ENCODE data around the gene SNRPB2.

The SNRPB2 gene

GRCh38 chr20:16714751-16715150, 15.1 kb upstream of the SNRPB2 start:
- DNase-seq (ENCODE audit: low spot score), result no peak
- Histone ChIP-seq H3K9me3 (ENCODE audit: severe bottlenecking) (no peaks in the 10 kb centered on the region), H3K27me3 (ENCODE audit: insufficient read depth, poor library complexity, severe bottlenecking) (peaks cover 21% of the 10 kb centered on the region), H3K4me3 (ENCODE audit: severe bottlenecking) (no peak overlapping the region), H3K27ac (ENCODE audit: poor library complexity, severe bottlenecking) (no peak overlapping the region), H3K36me3 (ENCODE audit: low read depth) (no peaks in the 10 kb centered on the region), H3K4me1 (ENCODE audit: insufficient read depth, poor library complexity, severe bottlenecking) (no peaks in the 10 kb centered on the region)
- ATAC-seq (ENCODE audit: low read depth), result no peak
- no peak for TF ChIP-seq CTCF (IDR thresholded peaks at IDR 0.05; ENCODE audit: poor library complexity, severe bottlenecking)

GRCh38 chr20:16719421-16719820, 10.4 kb upstream of the SNRPB2 start:
- H3K27ac ChIP-seq (ENCODE audit: poor library complexity, severe bottlenecking), result no peak overlapping the region
- DNase-seq (ENCODE audit: low spot score) (no peak), ATAC-seq (ENCODE audit: low read depth) (no peak)
- H3K36me3 ChIP-seq (ENCODE audit: low read depth), result no peaks in the 10 kb centered on the region
- no peaks in the 10 kb centered on the region for H3K9me3 ChIP-seq (ENCODE audit: severe bottlenecking)
- no peak overlapping the region for H3K4me3 ChIP-seq (ENCODE audit: severe bottlenecking)
- H3K4me1 ChIP-seq (ENCODE audit: insufficient read depth, poor library complexity, severe bottlenecking), result no peaks in the 10 kb centered on the region
- no peak for TF ChIP-seq CTCF (IDR thresholded peaks at IDR 0.05; ENCODE audit: poor library complexity, severe bottlenecking)
- peaks cover 16% of the 10 kb centered on the region for H3K27me3 ChIP-seq (ENCODE audit: insufficient read depth, poor library complexity, severe bottlenecking)

DNA sequence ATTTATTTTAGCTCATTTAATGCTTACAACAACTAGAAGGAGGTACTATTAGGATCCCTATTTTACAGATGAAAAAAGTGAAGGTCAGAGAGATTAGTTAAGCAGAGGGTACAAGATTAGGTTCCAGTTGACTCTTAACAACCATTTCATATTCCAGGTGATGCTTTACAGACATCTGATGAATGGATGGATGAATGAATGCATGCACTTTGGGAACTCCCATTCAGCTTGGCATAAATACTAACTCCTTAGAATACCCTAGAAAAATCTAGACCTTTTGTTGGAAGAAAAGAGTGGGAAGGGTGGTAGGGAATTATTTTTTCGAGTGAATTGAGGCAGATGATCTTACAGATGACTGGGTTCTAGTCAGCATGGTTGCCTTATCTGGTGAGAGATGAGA, 746 bp upstream of the SNRPB2 start:
- DNase-seq (ENCODE audit: low spot score), result no peak
- no peak overlapping the region for H3K4me3 ChIP-seq (ENCODE audit: severe bottlenecking)
- H3K4me1 ChIP-seq (ENCODE audit: insufficient read depth, poor library complexity, severe bottlenecking), result peaks cover 7% of the 10 kb centered on the region

DNA sequence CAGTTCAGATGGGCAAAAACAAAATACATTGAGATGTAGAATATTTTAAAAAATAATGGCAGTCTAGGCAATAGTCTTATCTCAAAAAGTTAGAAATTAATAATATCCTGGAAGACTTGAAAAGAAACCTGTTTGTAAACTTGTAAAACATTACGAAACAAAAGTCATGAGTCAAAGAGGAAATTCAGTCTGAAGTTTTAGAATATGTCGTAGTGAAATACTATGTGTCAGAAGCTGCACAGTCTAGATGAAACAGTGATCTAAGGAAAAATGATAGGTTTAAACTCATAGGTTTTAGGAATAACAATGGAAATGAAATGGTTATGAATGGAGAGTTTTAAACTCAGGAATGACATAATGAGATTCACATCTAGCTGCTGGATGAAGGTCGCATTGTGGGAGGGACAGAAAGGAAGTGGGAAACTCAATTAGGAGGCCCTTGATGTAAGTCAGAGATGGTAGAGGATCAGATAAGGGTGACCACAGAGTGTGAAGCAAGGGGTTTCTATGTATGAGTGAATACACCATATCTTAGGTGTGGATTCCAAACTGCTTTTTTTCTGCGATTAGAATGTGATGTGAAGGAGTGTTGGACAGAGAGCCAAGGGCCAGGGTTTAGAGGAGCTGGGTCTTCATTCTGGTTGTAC, 2.8 kb downstream of the SNRPB2 start:
- Histone ChIP-seq H3K9me3 (ENCODE audit: severe bottlenecking) (no peaks in the 10 kb centered on the region), H3K27ac (ENCODE audit: poor library complexity, severe bottlenecking) (no peak overlapping the region), H3K27me3 (ENCODE audit: insufficient read depth, poor library complexity, severe bottlenecking) (no peaks in the 10 kb centered on the region), H3K4me1 (ENCODE audit: insufficient read depth, poor library complexity, severe bottlenecking) (peaks cover 7% of the 10 kb centered on the region), H3K4me3 (ENCODE audit: severe bottlenecking) (no peak overlapping the region), H3K36me3 (ENCODE audit: low read depth) (peaks cover 64% of the 10 kb centered on the region)
- ATAC-seq (ENCODE audit: low read depth) (no peak), DNase-seq (ENCODE audit: low spot score) (no peak)
- TF ChIP-seq CTCF (IDR thresholded peaks at IDR 0.05; ENCODE audit: poor library complexity, severe bottlenecking), result no peak

More for the DNA sequence above, 746 bp upstream of the SNRPB2 start:
- H3K9me3 ChIP-seq (ENCODE audit: severe bottlenecking), result no peaks in the 10 kb centered on the region
- no peak for ATAC-seq (ENCODE audit: low read depth)
- peak overlapping the region; percentile 30 for H3K27ac ChIP-seq (ENCODE audit: poor library complexity, severe bottlenecking)
- no peaks in the 10 kb centered on the region for H3K27me3 ChIP-seq (ENCODE audit: insufficient read depth, poor library complexity, severe bottlenecking)
- H3K36me3 ChIP-seq (ENCODE audit: low read depth), result peaks cover 29% of the 10 kb centered on the region
- TF ChIP-seq CTCF (IDR thresholded peaks at IDR 0.05; ENCODE audit: poor library complexity, severe bottlenecking), result no peak

DNA sequence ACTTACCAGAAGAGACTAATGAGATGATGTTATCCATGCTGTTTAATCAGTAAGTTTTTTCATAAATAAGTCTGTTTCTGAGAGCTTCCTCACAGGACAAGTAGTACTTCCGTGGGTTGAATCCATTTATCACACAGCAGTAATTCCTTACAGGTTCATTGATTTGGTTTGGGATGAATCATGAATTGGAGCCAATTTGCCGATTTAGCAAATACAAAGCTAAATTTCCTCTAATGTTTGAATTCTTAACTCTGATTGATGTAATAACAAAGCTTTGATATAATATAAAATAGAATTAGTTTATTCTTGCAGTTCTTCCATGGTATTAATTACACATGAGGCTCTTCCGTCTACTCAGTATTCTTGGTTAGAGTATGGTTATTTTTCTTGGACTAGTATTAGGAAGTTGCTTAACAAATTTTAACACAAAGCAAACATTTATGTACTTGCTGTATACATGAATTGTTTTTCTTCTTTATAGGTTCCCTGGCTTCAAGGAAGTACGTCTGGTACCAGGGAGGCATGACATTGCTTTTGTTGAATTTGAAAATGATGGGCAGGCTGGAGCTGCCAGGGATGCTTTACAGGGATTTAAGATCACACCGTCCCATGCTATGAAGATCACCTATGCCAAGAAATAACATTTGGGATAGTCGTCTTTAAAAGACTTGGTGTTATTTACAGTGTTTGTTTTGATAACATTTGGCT, 10.7 kb downstream of the SNRPB2 start:
- DNase-seq (ENCODE audit: low spot score) (no peak), ATAC-seq (ENCODE audit: low read depth) (no peak)
- no peak overlapping the region for H3K4me3 ChIP-seq (ENCODE audit: severe bottlenecking)
- no peaks in the 10 kb centered on the region for H3K9me3 ChIP-seq (ENCODE audit: severe bottlenecking)
- TF ChIP-seq CTCF (IDR thresholded peaks at IDR 0.05; ENCODE audit: poor library complexity, severe bottlenecking), result no peak
- no peaks in the 10 kb centered on the region for H3K4me1 ChIP-seq (ENCODE audit: insufficient read depth, poor library complexity, severe bottlenecking)
- no peaks in the 10 kb centered on the region for H3K27me3 ChIP-seq (ENCODE audit: insufficient read depth, poor library complexity, severe bottlenecking)
- H3K27ac ChIP-seq (ENCODE audit: poor library complexity, severe bottlenecking), result no peak overlapping the region
- H3K36me3 ChIP-seq (ENCODE audit: low read depth), result peaks cover 54% of the 10 kb centered on the region

Data from RWPE2 (cell line).